Liver (tissue), 3 donors: ENCODE data around the gene PDX1.

Experiments used
- ATF3 ChIP-seq: IDR thresholded peaks from 2 replicates; pipeline ENCODE4 v1.6.1; 2016; ENCODE audit warnings: antibody characterized with exemption
- CTCF ChIP-seq: fragments of 150-350 bp; IDR thresholded peaks from 2 replicates; pipeline ENCODE4 v1.5.1; 2017; ENCODE audit warnings: improper control_type of control experiment, low read depth, low read length; ENCODE audit not compliant: missing input control
- EGR1 ChIP-seq, 2 donors: IDR thresholded peaks; 2 replicates each; pipeline ENCODE4 v1.6.1; 2016 to 2018; ENCODE audit warnings: antibody characterized with exemption in 2 of 2, low read depth in 2 of 2
- JUND ChIP-seq, 2 donors: IDR thresholded peaks; 2 replicates each; pipeline ENCODE4 v1.6.1; 2016; ENCODE audit warnings: antibody characterized with exemption in 2 of 2
- RAD21 ChIP-seq, 2 donors: IDR thresholded peaks; 2 replicates each; pipeline ENCODE4 v1.6.1; 2016; ENCODE audit warnings: antibody characterized with exemption in 2 of 2, mild to moderate bottlenecking in 2 of 2
- REST ChIP-seq: IDR thresholded peaks from 2 replicates; pipeline ENCODE4 v1.6.1; 2016; ENCODE audit warnings: antibody characterized with exemption, mild to moderate bottlenecking
- TAF1 ChIP-seq: conservative IDR thresholded peaks from 2 replicates; pipeline ENCODE4 v1.6.1; 2016; ENCODE audit warnings: antibody characterized with exemption, mild to moderate bottlenecking
- YY1 ChIP-seq: IDR thresholded peaks from 2 replicates; pipeline ENCODE4 v1.6.1; 2016; ENCODE audit warnings: antibody characterized with exemption, mild to moderate bottlenecking
- donor health status: healthy.
- donor health status: healthy.

- TF ChIP-seq TAF1 (no peak), CTCF (no peak), YY1 (no peak), RAD21 (IDR thresholded peaks at IDR 0.05) (no peak), EGR1 (IDR thresholded peaks at IDR 0.05; ENCODE audit: low read depth in 2 of 2) (no peak), JUND (IDR thresholded peaks at IDR 0.05) (no peak), ATF3 (no peak), REST (no peak)
Observed at GRCh38 chr13:27971236-27971645, 51.4 kb downstream of the PDX1 start.
